Panc1 (cell line): ENCODE data around the gene HGF. TPM values are rescaled to one million over a fixed set of nuclear protein-coding genes. Genes with fewer than 3 reads are reported as not detected.

Source experiments
- ATAC-seq: fragments of 200-7000 bp; cut with Tn5 transposase; 2 replicates; pipeline ENCODE4 v1.9.1; 2020; ENCODE audit warnings: mild to moderate bottlenecking, moderate library complexity
- BruUV-seq: library from RNA; stranded (reverse); fragments of 400-500 nt; replicated peaks from 2 replicates; lab custom pipeline; 2021; lab: Mats Ljungman, UMichigan
- CTCF ChIA-PET: fragments of 300-600 bp; sonication (Branson Sonifier 250); formaldehyde crosslinking; loops from one replicate; lab custom pipeline; 2022; ENCODE audit warnings: antibody characterized with exemption; lab: Charles Lee
- POLR2A ChIA-PET: fragments of 300-600 bp; sonication (Branson Sonifier 250); formaldehyde crosslinking; loops from one replicate; lab custom pipeline; 2022; ENCODE audit warnings: antibody characterized with exemption; lab: Charles Lee
- DNase-seq: peaks from one replicate; pipeline ENCODE4 v3.0.0-alpha.2; 2010; ENCODE audit warnings: low read depth, low spot score
- H3K27ac ChIP-seq: 2 replicates; pipeline ENCODE4 v1.5.1; 2011; ENCODE audit warnings: mild to moderate bottlenecking, low read length, inconsistent platforms
- H3K27me3 ChIP-seq: fragments of 200-500 bp; sonication (Bioruptor generic); 2 replicates; pipeline ENCODE4 v1.6.0; 2014; ENCODE audit warnings: low read length, inconsistent platforms; ENCODE audit not compliant: control insufficient read depth, insufficient read depth
- H3K36me3 ChIP-seq: fragments of 200-500 bp; sonication (Bioruptor generic); 2 replicates; pipeline ENCODE4 v1.5.1; 2014; ENCODE audit warnings: inconsistent platforms, mild to moderate bottlenecking, low read length, moderate library complexity; ENCODE audit not compliant: control insufficient read depth, insufficient read depth
- H3K4me1 ChIP-seq: 2 replicates; pipeline ENCODE4 v1.5.1; 2011; ENCODE audit warnings: inconsistent platforms, mild to moderate bottlenecking, low read length, moderate library complexity; ENCODE audit not compliant: control insufficient read depth, insufficient read depth
- H3K4me3 ChIP-seq, 2 experiments: 2 replicates each; pipeline ENCODE4 v1.5.1; 2011 to 2012; ENCODE audit warnings: low read depth in 2 of 2, low read length in 2 of 2, mild to moderate bottlenecking in 2 of 2, inconsistent platforms in 1 of 2, moderate library complexity in 1 of 2
- H3K9me3 ChIP-seq: fragments of 200-500 bp; sonication (Bioruptor generic); 2 replicates; pipeline ENCODE4 v1.5.1; 2014; ENCODE audit warnings: low read depth, mild to moderate bottlenecking, inconsistent platforms, low read length, moderate library complexity; ENCODE audit not compliant: control insufficient read depth, insufficient read depth
- CTCF ChIP-seq: fragments of 450-650 bp; IDR thresholded peaks from 2 replicates; pipeline ENCODE4 v1.5.1; 2017; ENCODE audit warnings: mild to moderate bottlenecking
- POLR2AphosphoS5 ChIP-seq: IDR thresholded peaks from 2 replicates; pipeline ENCODE4 v1.6.1; 2012; ENCODE audit warnings: mild to moderate bottlenecking, low read depth, low read length, moderate library complexity
- REST ChIP-seq, 2 experiments: IDR thresholded peaks; 2 replicates each; pipeline ENCODE4 v1.6.1; 2011 to 2012; ENCODE audit warnings: low read depth in 2 of 2, control low read depth in 1 of 2, low read length in 1 of 2, mild to moderate bottlenecking in 1 of 2, moderate library complexity in 1 of 2; ENCODE audit not compliant: insufficient read depth in 1 of 2
- SIN3A ChIP-seq: IDR thresholded peaks from 2 replicates; pipeline ENCODE4 v1.6.1; 2012; ENCODE audit warnings: low read depth, mild to moderate bottlenecking, low read length, moderate library complexity, borderline replicate concordance; ENCODE audit not compliant: insufficient read depth
- TCF7L2 ChIP-seq: IDR thresholded peaks from 2 replicates; pipeline ENCODE4 v1.6.1; 2011; ENCODE audit warnings: mild to moderate bottlenecking, low read depth, low read length, inconsistent platforms
- in situ Hi-C: cut with HindIII; loops from 2 replicates; pipeline ENCODE4 v1.10.0; 2016; ENCODE audit warnings: low sequenced_read_pairs, low pct_unique_long_range_greater_than_20kb
- intact Hi-C: fragments of 100-400 bp; cut with micrococcal nuclease; formaldehyde crosslinking; loops from one replicate; pipeline ENCODE4 v1.10.0; 2022; ENCODE audit not compliant: unreplicated experiment
- total RNA-seq: library from RNA; stranded (reverse); gene quantifications from one replicate; pipeline ENCODE4 v1.2.1, GENCODE V29; 2021; ENCODE audit not compliant: unreplicated experiment

Gene HGF
- total RNA-seq, 1 experiment from 2014 or later: 0.49 TPM

- Histone ChIP-seq H3K4me1 (no peaks in the 10 kb centered on the region), H3K4me3 (no peak overlapping the region), H3K27me3 (no peaks in the 10 kb centered on the region), H3K27ac (no peak overlapping the region), H3K36me3 (no peaks in the 10 kb centered on the region), H3K9me3 (no peaks in the 10 kb centered on the region)
- ChIA-PET POLR2A (no interaction called here), CTCF (no interaction called here)
- intact Hi-C loops: no loop called here
- TF ChIP-seq POLR2AphosphoS5: no peak
- TF ChIP-seq SIN3A: no peak
- no peak for TF ChIP-seq CTCF
- TF ChIP-seq TCF7L2: no peak
- no peak for TF ChIP-seq REST (IDR thresholded peaks at IDR 0.05; ENCODE audit: insufficient read depth in 1 of 2, low read depth in 2 of 2, low read length in 1 of 2)
- BruUV-seq: no TSS peak
- ATAC-seq: no peak; the same call in 1 of the 2 replicates
- DNase-seq: peak; percentile 60
- in situ Hi-C loops: no loop called here
These were observed 77.5 kb downstream of the HGF start for GRCh38 chr7:81692146-81692905.

- intact Hi-C loops: no loop called here
These were observed 78.5 kb downstream of the HGF start for GRCh38 chr7:81691199-81691821.

More at GRCh38 chr7:81691199-81691821, 78.5 kb downstream of the HGF start:
- Histone ChIP-seq H3K9me3 (no peaks in the 10 kb centered on the region), H3K27ac (no peak overlapping the region), H3K4me3 (no peak overlapping the region), H3K27me3 (no peaks in the 10 kb centered on the region), H3K4me1 (no peaks in the 10 kb centered on the region), H3K36me3 (no peaks in the 10 kb centered on the region; the same call in 1 of the 2 replicates)
- ChIA-PET POLR2A (no interaction called here), CTCF (no interaction called here)
- no peak for ATAC-seq
- no peak for DNase-seq
- TF ChIP-seq SIN3A: no peak
- TF ChIP-seq REST (IDR thresholded peaks at IDR 0.05; ENCODE audit: insufficient read depth in 1 of 2, low read depth in 2 of 2, low read length in 1 of 2): no peak
- no peak for TF ChIP-seq CTCF
- no peak for TF ChIP-seq POLR2AphosphoS5
- no peak for TF ChIP-seq TCF7L2
- in situ Hi-C loops: no loop called here
- BruUV-seq: no TSS peak
